ENCODE data around the gene RNF130. TPM values are rescaled to one million over a fixed set of nuclear protein-coding genes. Genes with fewer than 3 reads are reported as not detected.

Gene RNF130
- total and polyA plus RNA-seq, 9 of the 15 experiments (the other 6 are each of a cell fraction or from before 2014, with no cell fraction given) = 5.8 to 39.4 (median 27.1) TPM

DNA sequence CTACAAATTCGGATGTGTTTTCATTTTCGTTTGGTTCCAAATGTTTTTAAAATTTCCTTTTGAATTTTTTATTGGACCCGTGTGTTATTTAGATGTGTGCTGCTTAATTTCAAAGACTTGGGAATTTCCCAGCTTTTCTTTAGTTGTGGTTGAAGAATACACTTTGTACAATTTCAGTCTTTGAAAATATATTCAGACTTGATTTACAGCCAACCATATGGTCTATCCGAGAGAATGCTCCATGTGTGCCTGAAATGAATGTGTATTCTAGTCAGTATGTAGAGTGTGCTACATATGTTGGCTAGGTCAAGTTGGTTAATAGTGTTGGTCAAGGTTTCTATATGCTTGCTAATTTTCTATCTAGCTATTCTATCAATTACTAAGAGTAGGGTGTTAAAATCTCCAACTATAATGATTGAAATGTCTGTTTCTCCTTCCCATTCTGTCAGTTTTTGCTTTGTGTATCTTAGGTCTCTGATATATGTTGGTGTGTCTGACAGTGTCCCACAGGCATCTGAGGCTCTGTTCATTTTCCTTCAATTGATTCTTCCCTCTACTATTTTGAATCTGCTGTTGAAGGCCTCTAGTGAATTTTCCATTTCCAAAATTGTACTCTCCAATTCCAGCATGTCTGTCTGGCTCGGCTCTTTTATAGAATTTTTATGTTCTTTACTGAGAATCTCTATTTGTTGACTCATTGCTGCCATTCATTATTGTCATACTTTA, 36.2 kb downstream of the RNF130 start:
- intact Hi-C loops (cut with micrococcal nuclease) = no loop called here
- no peak overlapping the region for H2AFZ ChIP-seq (ENCODE audit: low read depth, low read length)
- peaks cover 9% of the 10 kb centered on the region for H3K9me3 ChIP-seq (replicated peaks; ENCODE audit: control insufficient read depth, insufficient read depth, low read depth, low read length)
- no peak overlapping the region for H3K27ac ChIP-seq (ENCODE audit: extremely low read depth, low read depth, low read length)
- CTCF ChIA-PET (ENCODE audit: low intra/inter-chr PET ratio) = interaction anchor here (0.5 kb wide), 1 partner anchor 126 kb away, joined by 3 read pairs; no protein-coding TSS in a partner anchor
- H3K9ac ChIP-seq (ENCODE audit: insufficient read depth in 1 of 2, low read depth in 2 of 2, low read length in 2 of 2) = no peak overlapping the region
- no TSS peak for BruUV-seq (replicated peaks)
- no peaks in the 10 kb centered on the region for H3K9me1 ChIP-seq (ENCODE audit: control insufficient read depth, insufficient read depth, low read length)
- no peaks in the 10 kb centered on the region for H3K79me2 ChIP-seq (ENCODE audit: control insufficient read depth, insufficient read depth, low read length)
- in situ Hi-C loops (cut with MboI) = no loop called here
- no peak for ATAC-seq
- H3K4me3 ChIP-seq = no peak overlapping the region
- H3K4me1 ChIP-seq (replicated peaks in 1 of 2; ENCODE audit: control insufficient read depth in 2 of 2, insufficient read depth in 2 of 2, low read length in 2 of 2) = no peaks in the 10 kb centered on the region
- FAIRE-seq = no peak
- no peak overlapping the region for H3K4me2 ChIP-seq (ENCODE audit: insufficient read depth, low read length)
- H4K20me1 ChIP-seq (replicated peaks; ENCODE audit: control insufficient read depth, insufficient read depth, low read length) = no peaks in the 10 kb centered on the region
- WGBS (ENCODE audit: insufficient coverage, low coverage, missing lambda C conversion rate) = 71% methylated on average over 5 of the region's 5 CpGs
- peaks cover 11% of the 10 kb centered on the region for H3K36me3 ChIP-seq (ENCODE audit: control insufficient read depth, insufficient read depth, low read length)
- H3K27me3 ChIP-seq (ENCODE audit: control insufficient read depth in 2 of 2, insufficient read depth in 2 of 2, low read length in 2 of 2) = no peaks in the 10 kb centered on the region
- DNase-seq (ENCODE audit: extremely low read depth in 1 of 4, low spot score in 3 of 4) = no peak
- POLR2A ChIA-PET = no interaction called here
- TF ChIP-seq HIVEP1 (CRISPR knock-in tag; IDR thresholded peaks at IDR 0.05) (no peak), RB1 (IDR thresholded peaks at IDR 0.05; ENCODE audit: low read depth) (no peak), ZNF274 (IDR thresholded peaks at IDR 0.05; ENCODE audit: borderline replicate concordance, low read depth, low read length) (no peak), PTTG1 (tag; IDR thresholded peaks at IDR 0.05; ENCODE audit: low read depth) (no peak), ZNF584 (CRISPR knock-in tag; IDR thresholded peaks at IDR 0.05; ENCODE audit: low read depth) (peak; percentile 98), HNRNPLL (IDR thresholded peaks at IDR 0.05; ENCODE audit: low read depth, low read length, poor library complexity, severe bottlenecking) (no peak), ZNF175 (CRISPR knock-in tag; IDR thresholded peaks at IDR 0.05; ENCODE audit: low read depth) (no peak), ZZZ3 (IDR thresholded peaks at IDR 0.05) (no peak), IRF2 (CRISPR knock-in tag; IDR thresholded peaks at IDR 0.05) (no peak), U2AF1 (optimal IDR thresholded peaks at IDR 0.05; ENCODE audit: low read depth, low read length) (no peak), CEBPG (CRISPR knock-in tag; IDR thresholded peaks at IDR 0.05) (no peak), CEBPG (tag; conservative IDR thresholded peaks at IDR 0.05 in 1 of 2, IDR thresholded peaks at IDR 0.05 in 1 of 2) (no peak), ZNF57 (CRISPR knock-in tag; IDR thresholded peaks at IDR 0.05) (no peak)
- TF ChIP-seq, protein P1, sequence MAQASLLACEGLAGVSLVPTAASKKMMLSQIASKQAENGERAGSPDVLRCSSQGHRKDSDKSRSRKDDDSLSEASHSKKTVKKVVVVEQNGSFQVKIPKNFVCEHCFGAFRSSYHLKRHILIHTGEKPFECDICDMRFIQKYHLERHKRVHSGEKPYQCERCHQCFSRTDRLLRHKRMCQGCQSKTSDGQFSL (CRISPR knock-in tag; IDR thresholded peaks at IDR 0.05) = no peak
- TF ChIP-seq, protein P1 (tag; IDR thresholded peaks at IDR 0.05) = no peak
- TF ChIP-seq, protein P2, sequence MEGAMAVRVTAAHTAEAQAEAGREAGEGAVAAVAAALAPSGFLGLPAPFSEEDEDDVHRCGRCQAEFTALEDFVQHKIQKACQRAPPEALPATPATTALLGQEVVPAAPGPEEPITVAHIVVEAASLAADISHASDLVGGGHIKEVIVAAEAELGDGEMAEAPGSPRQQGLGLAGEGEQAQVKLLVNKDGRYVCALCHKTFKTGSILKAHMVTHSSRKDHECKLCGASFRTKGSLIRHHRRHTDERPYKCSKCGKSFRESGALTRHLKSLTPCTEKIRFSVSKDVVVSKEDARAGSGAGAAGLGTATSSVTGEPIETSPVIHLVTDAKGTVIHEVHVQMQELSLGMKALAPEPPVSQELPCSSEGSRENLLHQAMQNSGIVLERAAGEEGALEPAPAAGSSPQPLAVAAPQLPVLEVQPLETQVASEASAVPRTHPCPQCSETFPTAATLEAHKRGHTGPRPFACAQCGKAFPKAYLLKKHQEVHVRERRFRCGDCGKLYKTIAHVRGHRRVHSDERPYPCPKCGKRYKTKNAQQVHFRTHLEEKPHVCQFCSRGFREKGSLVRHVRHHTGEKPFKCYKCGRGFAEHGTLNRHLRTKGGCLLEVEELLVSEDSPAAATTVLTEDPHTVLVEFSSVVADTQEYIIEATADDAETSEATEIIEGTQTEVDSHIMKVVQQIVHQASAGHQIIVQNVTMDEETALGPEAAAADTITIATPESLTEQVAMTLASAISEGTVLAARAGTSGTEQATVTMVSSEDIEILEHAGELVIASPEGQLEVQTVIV (CRISPR knock-in tag; IDR thresholded peaks at IDR 0.05; ENCODE audit: borderline replicate concordance) = no peak
- TF ChIP-seq, protein P3, sequence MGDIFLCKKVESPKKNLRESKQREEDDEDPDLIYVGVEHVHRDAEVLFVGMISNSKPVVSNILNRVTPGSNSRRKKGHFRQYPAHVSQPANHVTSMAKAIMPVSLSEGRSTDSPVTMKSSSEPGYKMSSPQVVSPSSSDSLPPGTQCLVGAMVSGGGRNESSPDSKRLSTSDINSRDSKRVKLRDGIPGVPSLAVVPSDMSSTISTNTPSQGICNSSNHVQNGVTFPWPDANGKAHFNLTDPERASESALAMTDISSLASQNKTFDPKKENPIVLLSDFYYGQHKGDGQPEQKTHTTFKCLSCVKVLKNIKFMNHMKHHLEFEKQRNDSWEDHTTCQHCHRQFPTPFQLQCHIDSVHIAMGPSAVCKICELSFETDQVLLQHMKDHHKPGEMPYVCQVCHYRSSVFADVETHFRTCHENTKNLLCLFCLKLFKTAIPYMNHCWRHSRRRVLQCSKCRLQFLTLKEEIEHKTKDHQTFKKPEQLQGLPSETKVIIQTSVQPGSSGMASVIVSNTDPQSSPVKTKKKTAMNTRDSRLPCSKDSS (IDR thresholded peaks at IDR 0.05; ENCODE audit: low read depth, partially characterized antibody) = peak; percentile 68
